SK-N-SH treated with all-trans-retinoic acid at 6 μM for 48 hours (cell line): ENCODE data around the gene ZMYND8.

Source experiments
- ATAC-seq: fragments of 200-7000 bp; cut with Tn5 transposase; 3 replicates; pipeline ENCODE4 v1.9.1; 2020; ENCODE audit warnings: mild to moderate bottlenecking, moderate library complexity
- BACH2 ChIP-seq: fragments of 250-450 bp; sonication (Bioruptor Pico); IDR thresholded peaks from 2 replicates; pipeline ENCODE4 v1.9.0; 2021; ENCODE audit warnings: mild to moderate bottlenecking, borderline replicate concordance
- CREB5 ChIP-seq: fragments of 250-450 bp; sonication (Bioruptor Pico); IDR thresholded peaks from 2 replicates; pipeline ENCODE4 v1.5.1; 2020; ENCODE audit warnings: low read depth, mild to moderate bottlenecking, moderate library complexity
- CSDC2 ChIP-seq: fragments of 250-450 bp; sonication (Bioruptor Pico); IDR thresholded peaks from 2 replicates; pipeline ENCODE4 v1.5.0; 2020; ENCODE audit warnings: mild to moderate bottlenecking, moderate library complexity
- GLIS3 ChIP-seq: fragments of 250-450 bp; sonication (Bioruptor Pico); IDR thresholded peaks from 2 replicates; pipeline ENCODE4 v1.5.0; 2020; ENCODE audit warnings: mild to moderate bottlenecking, moderate library complexity
- OSR1 ChIP-seq: fragments of 250-450 bp; sonication (Bioruptor Pico); IDR thresholded peaks from 2 replicates; pipeline ENCODE4 v1.8.0; 2022; ENCODE audit warnings: moderate library complexity, mild to moderate bottlenecking, inconsistent platforms
- PATZ1 ChIP-seq: fragments of 250-450 bp; sonication (Bioruptor Pico); IDR thresholded peaks from 2 replicates; pipeline ENCODE4 v1.8.0; 2020; ENCODE audit warnings: mild to moderate bottlenecking, moderate library complexity, borderline replicate concordance
- RARB ChIP-seq: fragments of 250-450 bp; sonication (Bioruptor Pico); IDR thresholded peaks from 2 replicates; pipeline ENCODE4 v1.8.0; 2021; ENCODE audit warnings: mild to moderate bottlenecking, moderate library complexity
- TCF4 ChIP-seq: fragments of 250-450 bp; sonication (Bioruptor Pico); IDR thresholded peaks from 2 replicates; pipeline ENCODE4 v1.8.0; 2021; ENCODE audit warnings: mild to moderate bottlenecking, moderate library complexity, borderline replicate concordance
- TOX ChIP-seq: fragments of 250-450 bp; sonication (Bioruptor Pico); IDR thresholded peaks from 2 replicates; pipeline ENCODE4 v1.8.0; 2021; ENCODE audit warnings: mild to moderate bottlenecking, moderate library complexity, borderline replicate concordance
- TSHZ2 ChIP-seq: fragments of 250-450 bp; sonication (Bioruptor Pico); IDR thresholded peaks from 2 replicates; pipeline ENCODE4 v1.5.0; 2020; ENCODE audit warnings: mild to moderate bottlenecking, moderate library complexity
- ZC3H10 ChIP-seq: fragments of 250-450 bp; sonication (Bioruptor Pico); IDR thresholded peaks from 2 replicates; pipeline ENCODE4 v1.5.1; 2021; ENCODE audit warnings: mild to moderate bottlenecking, moderate library complexity
- ZFP30 ChIP-seq: fragments of 450-650 bp; formaldehyde crosslinking; IDR thresholded peaks from 2 replicates; pipeline ENCODE4 v1.5.0; 2022; ENCODE audit warnings: mild to moderate bottlenecking, moderate library complexity
- ZNF565 ChIP-seq: fragments of 450-650 bp; formaldehyde crosslinking; conservative IDR thresholded peaks from 2 replicates; pipeline ENCODE4 v1.5.0; 2020; ENCODE audit warnings: low read depth, mild to moderate bottlenecking, moderate library complexity
- ZNF70 ChIP-seq: fragments of 450-650 bp; formaldehyde crosslinking; IDR thresholded peaks from 2 replicates; pipeline ENCODE4 v1.5.0; 2020; ENCODE audit warnings: mild to moderate bottlenecking, moderate library complexity
- ZNF8 ChIP-seq: fragments of 450-650 bp; formaldehyde crosslinking; IDR thresholded peaks from 2 replicates; pipeline ENCODE4 v1.5.0; 2020; ENCODE audit warnings: mild to moderate bottlenecking, moderate library complexity

ZMYND8 gene

GRCh38 chr20:47316776-47317126, 39.7 kb downstream of the ZMYND8 start (continued):
- TF ChIP-seq PATZ1 (CRISPR knock-in tag) = no peak
- no peak for TF ChIP-seq ZNF8
- TF ChIP-seq OSR1 = no peak
- TF ChIP-seq BACH2 = no peak
- TF ChIP-seq GLIS3 (CRISPR knock-in tag) = no peak
- TF ChIP-seq TOX = no peak
- TF ChIP-seq TSHZ2 (CRISPR knock-in tag) = no peak
- no peak for TF ChIP-seq ZNF565 (CRISPR knock-in tag)

- ATAC-seq = peak; percentile 59
- no peak for TF ChIP-seq ZC3H10 (CRISPR knock-in tag)
- TF ChIP-seq CSDC2 = 0 out of 2 replicates have a peak, but pooled peaks have one; percentile 32
- TF ChIP-seq, all 23 proteins: peak for 1
These were observed 41.0 kb downstream of the ZMYND8 start for GRCh38 chr20:47315339-47316056.

GRCh38 chr20:47314647-47315338, 41.7 kb downstream of the ZMYND8 start:
- no peak for TF ChIP-seq TSHZ2 (CRISPR knock-in tag)
- no peak for TF ChIP-seq OSR1
- TF ChIP-seq RARB (CRISPR knock-in tag) = no peak
- no peak for TF ChIP-seq PATZ1 (CRISPR knock-in tag)
- TF ChIP-seq CREB5 (CRISPR knock-in tag) = no peak
- no peak for TF ChIP-seq ZFP30 (CRISPR knock-in tag)
- no peak for TF ChIP-seq TCF4
- TF ChIP-seq ZNF70 (CRISPR knock-in tag) = no peak
- no peak for TF ChIP-seq GLIS3 (CRISPR knock-in tag)
- ATAC-seq = no peak
